GM12878 (cell line): ENCODE results near the gene LARP6. TPM values are rescaled to one million over a fixed set of nuclear protein-coding genes. Genes with fewer than 3 reads are reported as not detected.

ENCODE experiments used
- ATAC-seq: fragments of 200-7000 bp; cut with Tn5 transposase; 3 replicates; pipeline ENCODE4 v1.9.1; 2020; ENCODE audit warnings: mild to moderate bottlenecking, moderate library complexity
- BruUV-seq: library from RNA; stranded (reverse); fragments of 400-500 nt; replicated peaks from 2 replicates; lab custom pipeline; 2021; lab: Mats Ljungman, UMichigan
- CTCF ChIA-PET: fragments of 300-600 bp; sonication (Branson Sonifier 250); formaldehyde crosslinking; extraction: SDS; loops from one replicate; lab custom pipeline; 2021; ENCODE audit warnings: inconsistent platforms; lab: Yijun Ruan, JAX
- POLR2A ChIA-PET: fragments of 350-600 bp; formaldehyde crosslinking; extraction: SDS; loops from one replicate; lab custom pipeline; 2021; ENCODE audit warnings: inconsistent platforms; lab: Charles Lee
- RAD21 ChIA-PET: fragments of 300-600 bp; sonication (Branson Sonifier 250); formaldehyde crosslinking; loops from one replicate; lab custom pipeline; 2023; ENCODE audit warnings: antibody characterized with exemption; ENCODE audit not compliant: unreplicated experiment; lab: Charles Lee
- SMC1A ChIA-PET: fragments of 300-600 bp; sonication (Branson Sonifier 250); formaldehyde crosslinking; loops from one replicate; lab custom pipeline; 2023; ENCODE audit not compliant: unreplicated experiment, uncharacterized antibody; lab: Charles Lee
- DNase-seq: peaks from one replicate; pipeline ENCODE4 v3.0.0-alpha.2; 2011; ENCODE audit warnings: low read depth, low spot score
- FAIRE-seq: peaks from 3 replicates; lab custom pipeline; 2011; peaks lifted over from hg19 to GRCh38; lab: Jason Lieb, UNC
- H2AFZ ChIP-seq: 2 replicates; pipeline ENCODE4 v1.6.0; 2011; ENCODE audit warnings: low read depth, low read length, control low read depth; ENCODE audit not compliant: control insufficient read depth
- H3K27ac ChIP-seq: 2 replicates; pipeline ENCODE4 v1.5.1; 2011; ENCODE audit warnings: control low read depth; ENCODE audit not compliant: control insufficient read depth, insufficient read depth
- H3K27me3 ChIP-seq, 2 experiments: replicated peaks in 1 of 2; 2 replicates each; pipeline versions ENCODE4 v1.6.0 to v1.6.1; 2011; ENCODE audit warnings: low read length in 1 of 2; ENCODE audit not compliant: control insufficient read depth in 2 of 2, insufficient read depth in 2 of 2
- H3K36me3 ChIP-seq, 2 experiments: 2 replicates each; pipeline ENCODE4 v1.5.1; 2011; ENCODE audit warnings: low read length in 1 of 2; ENCODE audit not compliant: control insufficient read depth in 2 of 2, insufficient read depth in 2 of 2
- H3K4me1 ChIP-seq: 2 replicates; pipeline ENCODE4 v1.6.1; 2011; ENCODE audit warnings: mild to moderate bottlenecking, low read length, moderate library complexity, mixed read lengths; ENCODE audit not compliant: control insufficient read depth, insufficient read depth
- H3K4me2 ChIP-seq: 2 replicates; pipeline ENCODE4 v1.6.0; 2011; ENCODE audit warnings: control low read depth; ENCODE audit not compliant: control insufficient read depth, insufficient read depth
- H3K4me3 ChIP-seq: fragments of 200-600 bp; sonication (generic); 2 replicates; pipeline ENCODE4 v1.5.1; 2016
- H3K79me2 ChIP-seq: 2 replicates; pipeline ENCODE4 v1.6.0; 2011; ENCODE audit warnings: low read length; ENCODE audit not compliant: control insufficient read depth, insufficient read depth
- H3K9ac ChIP-seq: 2 replicates; pipeline ENCODE4 v1.8.0; 2011; ENCODE audit warnings: low read length, control low read depth, mixed read lengths; ENCODE audit not compliant: control insufficient read depth, insufficient read depth
- H3K9me3 ChIP-seq: replicated peaks from 3 replicates; pipeline ENCODE4 v1.5.1; 2011; ENCODE audit warnings: mild to moderate bottlenecking, low read length; ENCODE audit not compliant: control insufficient read depth, insufficient read depth
- H4K20me1 ChIP-seq: 2 replicates; pipeline ENCODE4 v1.6.0; 2011; ENCODE audit not compliant: control insufficient read depth, insufficient read depth
- BHLHE40 ChIP-seq, 2 experiments: fragments of 450-650 bp in 1 of 2; IDR thresholded peaks; 2 replicates each; pipeline ENCODE4 v1.6.1; 2011 to 2017; ENCODE audit warnings: low read depth in 2 of 2, borderline replicate concordance in 1 of 2, improper control_type of control experiment in 1 of 2, low read length in 1 of 2, mild to moderate bottlenecking in 1 of 2
- CBX3 ChIP-seq: fragments of 200-600 bp; sonication (generic); IDR thresholded peaks from 2 replicates; pipeline ENCODE4 v1.6.1; 2016; ENCODE audit warnings: low read depth, borderline replicate concordance
- HDAC2 ChIP-seq: fragments of 200-600 bp; sonication (generic); IDR thresholded peaks from 2 replicates; pipeline ENCODE4 v1.6.1; 2017
- NFYB ChIP-seq: IDR thresholded peaks from 2 replicates; pipeline ENCODE4 v1.6.1; 2011; ENCODE audit warnings: low read depth, mild to moderate bottlenecking, low read length, improper control_type of control experiment, moderate library complexity; ENCODE audit not compliant: insufficient read depth
- RB1 ChIP-seq: fragments of 450-650 bp; formaldehyde crosslinking; IDR thresholded peaks from 2 replicates; pipeline ENCODE4 v1.6.1; 2017; ENCODE audit warnings: mild to moderate bottlenecking, borderline replicate concordance
- SREBF1 ChIP-seq: IDR thresholded peaks from 2 replicates; pipeline ENCODE4 v1.6.1; 2012; ENCODE audit warnings: mild to moderate bottlenecking, low read length
- SREBF2 ChIP-seq: IDR thresholded peaks from 2 replicates; pipeline ENCODE4 v1.6.1; 2012; ENCODE audit warnings: mild to moderate bottlenecking, low read length
- YBX1 ChIP-seq: fragments of 450-650 bp; IDR thresholded peaks from 2 replicates; pipeline ENCODE4 v1.6.1; 2016; ENCODE audit warnings: antibody characterized with exemption
- WGBS: methylation state at CpG from one replicate; pipeline ENCODE4 v1.1.6; 2016; ENCODE audit warnings: low lambda C conversion rate; ENCODE audit not compliant: insufficient replicate concordance, insufficient coverage; ENCODE audit errors: missing lambda C conversion rate; 5-methylcytosine and 5-hydroxymethylcytosine counted together
- in situ Hi-C: fragments of 300-500 bp; cut with MboI; formaldehyde crosslinking; loops from 9 replicates; pipeline ENCODE4 v1.14.3; 2018; ENCODE audit warnings: mixed read lengths
- intact Hi-C: fragments of 100-400 bp; cut with micrococcal nuclease; formaldehyde crosslinking; loops from one replicate; pipeline ENCODE4 v1.14.2; 2022; ENCODE audit not compliant: unreplicated experiment
- polyA plus RNA-seq, 11 experiments: library from polyadenylated mRNA; depleted of rRNA in 4 of 11; unstranded in 6 of 11; stranded (reverse) in 5 of 11; fragments of >200 nt; fragmentation: Nextera tagmentation in 4 of 11; fragmentation: Illumina TruSeq in 1 of 11; extraction: Ambion mirVana in 4 of 11; extraction: Trizol in 1 of 11; gene quantifications; 1 replicate in 1 of 11; 2 replicates in 10 of 11; pipeline versions ENCODE4 v1.2.1 to v1.2.3, GENCODE V29; 2011 to 2016; ENCODE audit warnings: inconsistent platforms in 2 of 11, missing spikeins in 2 of 11, low read depth in 1 of 11
- total RNA-seq, 4 experiments: library from RNA; depleted of rRNA in 3 of 4; stranded (reverse); fragments of >200 nt in 3 of 4; fragmentation: Illumina TruSeq in 1 of 4; extraction: Trizol in 1 of 4; gene quantifications; 2 replicates each; pipeline versions ENCODE4 v1.2.1 to v1.2.3, GENCODE V29; 2013 to 2021
- TF ChIP-seq, protein P1 (sequence below): IDR thresholded peaks from 2 replicates; pipeline ENCODE4 v1.6.1; 2012; ENCODE audit warnings: low read depth, low read length, improper control_type of control experiment
- TF ChIP-seq, protein P2 (sequence below): fragments of 450-650 bp; formaldehyde crosslinking; IDR thresholded peaks from 2 replicates; pipeline ENCODE4 v1.4.0; 2022; ENCODE audit warnings: mild to moderate bottlenecking, moderate library complexity
- TF ChIP-seq, protein P3 (sequence below): IDR thresholded peaks from 2 replicates; pipeline ENCODE4 v1.6.1; 2011; ENCODE audit warnings: low read depth, low read length, improper control_type of control experiment, borderline replicate concordance

Gene LARP6
- total and polyA plus RNA-seq, 10 of the 15 experiments (the other 5 are each of a cell fraction or from before 2014, with no cell fraction given) = 0.74 to 14.6 (median 3.9) TPM

DNA sequence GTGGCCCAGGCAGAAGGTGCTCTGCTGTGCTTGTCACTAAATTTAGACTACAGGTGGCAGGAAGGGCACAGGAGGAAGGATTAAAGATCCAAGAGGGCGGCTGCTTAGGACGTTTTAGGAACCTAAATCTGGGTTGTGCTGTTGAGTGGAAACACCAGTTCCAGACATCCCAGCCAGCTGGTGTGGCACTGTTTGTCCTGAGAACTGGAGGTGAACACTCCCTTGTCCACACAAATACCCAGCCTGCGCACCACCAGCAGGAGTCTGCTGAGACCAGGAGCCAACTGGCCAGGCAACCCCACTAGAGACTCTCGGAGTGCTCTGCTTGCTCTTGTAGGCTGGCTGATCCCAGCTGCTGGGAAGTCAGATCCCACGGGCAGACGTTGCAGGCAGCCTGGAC, 60.3 kb downstream of the LARP6 start (continued):
- TF ChIP-seq SREBF1 (no peak), YBX1 (no peak)
- TF ChIP-seq, protein P1, sequence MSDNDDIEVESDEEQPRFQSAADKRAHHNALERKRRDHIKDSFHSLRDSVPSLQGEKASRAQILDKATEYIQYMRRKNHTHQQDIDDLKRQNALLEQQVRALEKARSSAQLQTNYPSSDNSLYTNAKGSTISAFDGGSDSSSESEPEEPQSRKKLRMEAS = no peak

DNA sequence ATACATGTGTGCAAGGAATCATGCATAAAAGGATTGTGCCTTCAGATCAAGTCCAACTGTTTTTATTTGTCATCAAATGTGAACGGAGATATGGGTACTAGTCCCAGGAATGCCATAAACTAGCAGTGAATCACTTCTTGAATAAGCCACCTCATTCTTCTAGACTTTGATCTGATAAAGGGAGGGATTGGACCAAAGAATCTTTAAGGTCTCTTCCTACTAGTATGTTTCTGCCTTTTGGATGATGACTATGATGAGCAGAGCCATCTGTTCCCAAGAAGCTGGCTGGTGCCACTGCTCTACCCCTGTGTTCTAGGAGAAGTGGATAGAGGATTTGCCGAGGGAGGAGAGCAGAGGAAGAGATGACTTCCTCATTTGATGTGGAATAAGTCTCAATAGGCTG, 61.8 kb downstream of the LARP6 start:
- in situ Hi-C loops = no loop called here
- ChIA-PET CTCF (interaction anchor here (0.6 kb wide), 1 partner anchor 934 kb away, joined by 3 read pairs; no protein-coding TSS in a partner anchor), POLR2A (no interaction called here), RAD21 (no interaction called here), SMC1A (no interaction called here)
- Histone ChIP-seq H3K36me3 (no peaks in the 10 kb centered on the region), H3K27me3 (peaks cover 0 to 5% of the 10 kb centered on the region in 2 experiments; a peak in 1 of 4 replicates), H3K9me3 (no peaks in the 10 kb centered on the region), H2AFZ (no peak overlapping the region), H3K4me2 (no peak overlapping the region), H4K20me1 (no peaks in the 10 kb centered on the region), H3K79me2 (no peaks in the 10 kb centered on the region), H3K9ac (no peak overlapping the region), H3K27ac (no peak overlapping the region), H3K4me1 (no peaks in the 10 kb centered on the region), H3K4me3 (no peak overlapping the region)
- no peak for DNase-seq
- intact Hi-C loops = no loop called here
- TF ChIP-seq NFYB (no peak), RB1 (no peak), SREBF2 (no peak), CBX3 (no peak), HDAC2 (no peak), BHLHE40 (IDR thresholded peaks at IDR 0.05; ENCODE audit: borderline replicate concordance in 1 of 2, low read depth in 2 of 2, low read length in 1 of 2) (no peak)
- TF ChIP-seq, protein P2, sequence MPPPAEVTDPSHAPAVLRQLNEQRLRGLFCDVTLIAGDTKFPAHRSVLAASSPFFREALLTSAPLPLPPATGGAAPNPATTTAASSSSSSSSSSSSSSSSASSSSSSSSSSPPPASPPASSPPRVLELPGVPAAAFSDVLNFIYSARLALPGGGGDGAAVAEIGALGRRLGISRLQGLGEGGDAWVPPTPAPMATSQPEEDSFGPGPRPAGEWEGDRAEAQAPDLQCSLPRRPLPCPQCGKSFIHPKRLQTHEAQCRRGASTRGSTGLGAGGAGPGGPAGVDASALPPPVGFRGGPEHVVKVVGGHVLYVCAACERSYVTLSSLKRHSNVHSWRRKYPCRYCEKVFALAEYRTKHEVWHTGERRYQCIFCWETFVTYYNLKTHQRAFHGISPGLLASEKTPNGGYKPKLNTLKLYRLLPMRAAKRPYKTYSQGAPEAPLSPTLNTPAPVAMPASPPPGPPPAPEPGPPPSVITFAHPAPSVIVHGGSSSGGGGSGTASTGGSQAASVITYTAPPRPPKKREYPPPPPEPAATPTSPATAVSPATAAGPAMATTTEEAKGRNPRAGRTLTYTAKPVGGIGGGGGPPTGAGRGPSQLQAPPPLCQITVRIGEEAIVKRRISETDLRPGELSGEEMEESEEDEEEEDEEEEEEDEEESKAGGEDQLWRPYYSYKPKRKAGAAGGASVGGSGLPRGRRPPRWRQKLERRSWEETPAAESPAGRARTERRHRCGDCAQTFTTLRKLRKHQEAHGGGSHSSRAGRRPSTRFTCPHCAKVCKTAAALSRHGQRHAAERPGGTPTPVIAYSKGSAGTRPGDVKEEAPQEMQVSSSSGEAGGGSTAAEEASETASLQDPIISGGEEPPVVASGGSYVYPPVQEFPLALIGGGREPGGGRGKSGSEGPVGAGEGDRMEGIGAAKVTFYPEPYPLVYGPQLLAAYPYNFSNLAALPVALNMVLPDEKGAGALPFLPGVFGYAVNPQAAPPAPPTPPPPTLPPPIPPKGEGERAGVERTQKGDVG (CRISPR knock-in tag) = no peak
- TF ChIP-seq, protein P1 = no peak
- TF ChIP-seq, protein P3, sequence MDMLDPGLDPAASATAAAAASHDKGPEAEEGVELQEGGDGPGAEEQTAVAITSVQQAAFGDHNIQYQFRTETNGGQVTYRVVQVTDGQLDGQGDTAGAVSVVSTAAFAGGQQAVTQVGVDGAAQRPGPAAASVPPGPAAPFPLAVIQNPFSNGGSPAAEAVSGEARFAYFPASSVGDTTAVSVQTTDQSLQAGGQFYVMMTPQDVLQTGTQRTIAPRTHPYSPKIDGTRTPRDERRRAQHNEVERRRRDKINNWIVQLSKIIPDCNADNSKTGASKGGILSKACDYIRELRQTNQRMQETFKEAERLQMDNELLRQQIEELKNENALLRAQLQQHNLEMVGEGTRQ = no peak
- no peak for FAIRE-seq
- no peak for ATAC-seq
- WGBS = 16% methylated on average over 2 of the region's 2 CpGs
- BruUV-seq = no TSS peak
